Uterus (tissue), 2 donors: ENCODE measurements around the gene ANKRD60.

Experiments used
- POLR2A ChIP-seq, 2 donors: fragments of 450-650 bp; IDR thresholded peaks; one replicate each; pipeline ENCODE4 v1.6.1; 2016; ENCODE audit warnings: antibody characterized with exemption in 2 of 2, mild to moderate bottlenecking in 1 of 2, moderate library complexity in 1 of 2
- TF ChIP-seq, protein P1 (sequence below), 4 experiments: fragments of 200-600 bp in 2 of 4; fragments of 450-650 bp in 2 of 4; sonication (generic) in 2 of 4; IDR thresholded peaks; one replicate each; pipeline ENCODE4 v1.5.1; 2016 to 2019; ENCODE audit warnings: antibody characterized with exemption in 4 of 4, mild to moderate bottlenecking in 2 of 4, moderate library complexity in 1 of 4

DNA sequence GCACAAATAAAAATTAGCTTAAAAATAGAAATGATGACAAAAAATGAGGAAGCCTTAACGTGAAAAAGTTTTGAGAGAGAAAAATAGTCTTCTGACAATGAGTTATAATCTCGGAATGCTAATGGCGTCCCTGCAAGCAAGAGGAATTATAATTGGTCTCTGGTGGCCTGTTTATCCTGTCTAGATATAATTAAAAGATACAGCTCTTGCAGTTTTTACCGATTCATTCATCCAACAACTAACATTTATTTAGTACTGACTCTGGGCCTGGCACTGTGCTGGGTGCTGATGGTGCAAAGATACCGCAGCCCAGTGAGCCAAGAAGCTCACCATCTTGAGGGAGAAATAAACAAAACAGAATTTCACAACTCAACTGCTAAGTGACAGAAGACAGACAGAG, 31.6 kb upstream of the ANKRD60 start:
- TF ChIP-seq, protein P1, sequence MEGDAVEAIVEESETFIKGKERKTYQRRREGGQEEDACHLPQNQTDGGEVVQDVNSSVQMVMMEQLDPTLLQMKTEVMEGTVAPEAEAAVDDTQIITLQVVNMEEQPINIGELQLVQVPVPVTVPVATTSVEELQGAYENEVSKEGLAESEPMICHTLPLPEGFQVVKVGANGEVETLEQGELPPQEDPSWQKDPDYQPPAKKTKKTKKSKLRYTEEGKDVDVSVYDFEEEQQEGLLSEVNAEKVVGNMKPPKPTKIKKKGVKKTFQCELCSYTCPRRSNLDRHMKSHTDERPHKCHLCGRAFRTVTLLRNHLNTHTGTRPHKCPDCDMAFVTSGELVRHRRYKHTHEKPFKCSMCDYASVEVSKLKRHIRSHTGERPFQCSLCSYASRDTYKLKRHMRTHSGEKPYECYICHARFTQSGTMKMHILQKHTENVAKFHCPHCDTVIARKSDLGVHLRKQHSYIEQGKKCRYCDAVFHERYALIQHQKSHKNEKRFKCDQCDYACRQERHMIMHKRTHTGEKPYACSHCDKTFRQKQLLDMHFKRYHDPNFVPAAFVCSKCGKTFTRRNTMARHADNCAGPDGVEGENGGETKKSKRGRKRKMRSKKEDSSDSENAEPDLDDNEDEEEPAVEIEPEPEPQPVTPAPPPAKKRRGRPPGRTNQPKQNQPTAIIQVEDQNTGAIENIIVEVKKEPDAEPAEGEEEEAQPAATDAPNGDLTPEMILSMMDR (IDR thresholded peaks at IDR 0.05), result no peak
- no peak for TF ChIP-seq POLR2A (IDR thresholded peaks at IDR 0.05)
